GM12891 (cell line): ENCODE results near the gene CYP8B1.

Experiments
- PAX5 ChIP-seq: IDR thresholded peaks from 2 replicates; pipeline ENCODE4 v1.6.1; 2011; ENCODE audit warnings: low read length, moderate library complexity, mild to moderate bottlenecking; ENCODE audit not compliant: insufficient read depth, severe bottlenecking
- POLR2A ChIP-seq: IDR thresholded peaks from 2 replicates; pipeline ENCODE4 v1.6.1; 2011; ENCODE audit warnings: low read depth, low read length, control low read depth
- POLR2AphosphoS5 ChIP-seq: IDR thresholded peaks from 2 replicates; pipeline ENCODE4 v1.6.1; 2011; ENCODE audit warnings: low read depth, low read length, control low read depth
- POU2F2 ChIP-seq: IDR thresholded peaks from 2 replicates; pipeline ENCODE4 v1.6.1; 2011; ENCODE audit warnings: low read depth, mild to moderate bottlenecking, control low read depth, low read length, moderate library complexity
- SPI1 ChIP-seq: IDR thresholded peaks from 2 replicates; pipeline ENCODE4 v1.6.1; 2011; ENCODE audit warnings: low read depth, low read length, control low read depth
- TAF1 ChIP-seq: IDR thresholded peaks from 2 replicates; pipeline ENCODE4 v1.6.1; 2011; ENCODE audit warnings: low read depth, low read length, control low read depth

DNA sequence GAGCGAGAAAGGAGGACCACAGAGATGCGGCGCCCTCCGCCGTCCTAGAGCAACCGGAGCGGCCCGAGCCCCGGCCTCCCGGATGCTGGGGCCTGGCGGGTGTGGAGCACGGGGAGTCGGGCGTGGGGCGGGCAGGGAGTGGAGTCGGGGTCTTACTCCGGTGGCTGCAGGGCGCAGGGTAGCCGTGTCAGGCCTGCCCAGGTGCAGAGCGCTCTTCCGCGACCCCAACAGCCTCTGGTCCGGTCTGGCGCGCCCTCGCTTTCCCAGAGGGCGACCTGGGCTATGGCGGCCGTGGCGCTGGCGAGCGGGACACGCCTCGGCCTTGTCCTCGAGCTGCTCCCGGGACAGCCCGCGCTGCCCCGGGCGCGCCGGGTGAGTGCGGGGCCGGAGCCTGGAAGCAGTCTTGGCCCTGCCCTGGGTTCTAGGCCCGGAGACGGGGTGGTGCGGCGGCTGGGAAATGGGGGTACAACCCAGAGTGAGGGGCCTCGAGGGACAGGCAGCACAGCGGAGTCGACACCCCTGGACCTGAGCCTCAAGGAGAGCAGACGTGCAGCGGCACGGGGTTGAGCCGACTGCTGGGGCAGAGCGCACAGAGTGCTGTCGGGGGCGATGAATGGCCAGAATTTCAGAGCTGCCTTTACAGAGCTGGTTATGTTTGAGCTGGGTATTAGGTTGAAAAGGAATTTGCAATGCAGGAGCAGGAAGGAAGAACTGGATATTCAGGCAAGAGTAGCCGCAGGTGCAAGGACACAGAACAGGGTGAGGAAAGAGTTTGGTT lies 30.6 kb upstream of the CYP8B1 start, which contains the start of gene ZNF662:
- TF ChIP-seq POLR2A (no peak), SPI1 (no peak), POLR2AphosphoS5 (no peak), TAF1 (no peak), POU2F2 (no peak), PAX5 (no peak)
